Mesenchymal stem cell (in vitro differentiated cells and primary cell): ENCODE data around the gene ZNF394.

Source experiments
- DNase-seq: peaks from one replicate; pipeline ENCODE4 v3.0.0-alpha.2; 2013
- H2AFZ ChIP-seq: one replicate; pipeline ENCODE4 v1.6.1; 2013; ENCODE audit warnings: low read depth, mild to moderate bottlenecking, control low read depth, inconsistent platforms, low read length, moderate library complexity
- H2AK5ac ChIP-seq: 2 replicates; pipeline ENCODE4 v1.6.1; 2013; ENCODE audit warnings: low read length, moderate library complexity, mild to moderate bottlenecking, inconsistent platforms; ENCODE audit not compliant: severe bottlenecking
- H2BK120ac ChIP-seq: one replicate; pipeline ENCODE4 v1.6.1; 2013; ENCODE audit warnings: low read depth, mild to moderate bottlenecking, inconsistent platforms, low read length, moderate library complexity
- H2BK12ac ChIP-seq, 2 experiments: one replicate each; pipeline ENCODE4 v1.6.1; 2013; ENCODE audit warnings: inconsistent platforms in 2 of 2, low read length in 2 of 2, mild to moderate bottlenecking in 2 of 2, moderate library complexity in 2 of 2, control low read depth in 1 of 2
- H2BK15ac ChIP-seq: one replicate; pipeline ENCODE4 v1.6.1; 2013; ENCODE audit warnings: mild to moderate bottlenecking, low read depth, inconsistent platforms; ENCODE audit not compliant: poor library complexity, severe bottlenecking
- H2BK5ac ChIP-seq: 2 replicates; pipeline ENCODE4 v1.6.1; 2013; ENCODE audit warnings: low read depth, mild to moderate bottlenecking, low read length, control low read depth, inconsistent platforms; ENCODE audit not compliant: poor library complexity, severe bottlenecking
- H3K14ac ChIP-seq, 2 experiments: one replicate each; pipeline ENCODE4 v1.6.1; 2013; ENCODE audit warnings: inconsistent platforms in 2 of 2, low read length in 2 of 2, control low read depth in 1 of 2, mild to moderate bottlenecking in 1 of 2, moderate library complexity in 1 of 2
- H3K18ac ChIP-seq, 2 experiments: one replicate each; pipeline ENCODE4 v1.6.1; 2013; ENCODE audit warnings: inconsistent platforms in 2 of 2, low read length in 2 of 2, control low read depth in 1 of 2, low read depth in 1 of 2, mild to moderate bottlenecking in 1 of 2
- H3K23ac ChIP-seq, 2 experiments: one replicate each; pipeline ENCODE4 v1.6.1; 2013; ENCODE audit warnings: inconsistent platforms in 2 of 2, low read length in 2 of 2, mild to moderate bottlenecking in 2 of 2, moderate library complexity in 2 of 2, control low read depth in 1 of 2
- H3K27ac ChIP-seq: 2 replicates; pipeline ENCODE4 v1.5.1; 2013; ENCODE audit warnings: mild to moderate bottlenecking, moderate library complexity, low read length, control low read depth, inconsistent platforms; ENCODE audit not compliant: poor library complexity, severe bottlenecking
- H3K27me3 ChIP-seq, 2 experiments: 2 replicates each; pipeline versions ENCODE4 v1.6.1 to v1.7.0; 2013; ENCODE audit warnings: low read length in 2 of 2, mild to moderate bottlenecking in 2 of 2, moderate library complexity in 2 of 2, control low read depth in 1 of 2, inconsistent platforms in 1 of 2; ENCODE audit not compliant: control insufficient read depth in 1 of 2, insufficient read depth in 1 of 2
- H3K36me3 ChIP-seq, 2 experiments: 2 replicates each; pipeline versions ENCODE4 v1.6.1 to v1.7.0; 2013; ENCODE audit warnings: low read length in 2 of 2, control low read depth in 1 of 2, inconsistent platforms in 1 of 2, low read depth in 1 of 2, mild to moderate bottlenecking in 1 of 2; ENCODE audit not compliant: insufficient read depth in 2 of 2, control insufficient read depth in 1 of 2
- H3K4ac ChIP-seq, 2 experiments: one replicate each; pipeline ENCODE4 v1.6.1; 2013; ENCODE audit warnings: inconsistent platforms in 2 of 2, low read length in 2 of 2, mild to moderate bottlenecking in 2 of 2, moderate library complexity in 2 of 2, control low read depth in 1 of 2, low read depth in 1 of 2
- H3K4me1 ChIP-seq: 2 replicates; pipeline ENCODE4 v1.6.1; 2013; ENCODE audit warnings: low read depth, low read length, control low read depth; ENCODE audit not compliant: control insufficient read depth, insufficient read depth
- H3K4me2 ChIP-seq: 2 replicates; pipeline ENCODE4 v1.6.1; 2013; ENCODE audit warnings: low read length, mild to moderate bottlenecking, inconsistent platforms; ENCODE audit not compliant: poor library complexity, severe bottlenecking
- H3K4me3 ChIP-seq, 2 experiments: 2 replicates each; pipeline versions ENCODE4 v1.5.1 to v1.7.0; 2013; ENCODE audit warnings: low read length in 2 of 2, mild to moderate bottlenecking in 2 of 2, control low read depth in 1 of 2, low read depth in 1 of 2; ENCODE audit not compliant: insufficient read depth in 1 of 2
- H3K79me1 ChIP-seq: replicated peaks from 2 replicates; pipeline ENCODE4 v1.6.1; 2013; ENCODE audit warnings: mild to moderate bottlenecking, control low read depth, low read length, inconsistent platforms; ENCODE audit not compliant: poor library complexity, severe bottlenecking
- H3K9ac ChIP-seq: 2 replicates; pipeline ENCODE4 v1.7.0; 2013; ENCODE audit warnings: mild to moderate bottlenecking, low read length, moderate library complexity
- H3K9me3 ChIP-seq: 2 replicates; pipeline ENCODE4 v1.7.0; 2013; ENCODE audit warnings: mild to moderate bottlenecking, low read length; ENCODE audit not compliant: control insufficient read depth
- H4K8ac ChIP-seq: one replicate; pipeline ENCODE4 v1.6.1; 2013; ENCODE audit warnings: inconsistent platforms, mild to moderate bottlenecking, low read length, moderate library complexity
- H4K91ac ChIP-seq: one replicate; pipeline ENCODE4 v1.6.1; 2013; ENCODE audit warnings: mild to moderate bottlenecking, low read length, inconsistent platforms
- WGBS: methylation state at CpG from one replicate; pipeline ENCODE4 v1.1.7; 2013; ENCODE audit warnings: mixed read lengths; 5-methylcytosine and 5-hydroxymethylcytosine counted together

Gene ZNF394

DNA sequence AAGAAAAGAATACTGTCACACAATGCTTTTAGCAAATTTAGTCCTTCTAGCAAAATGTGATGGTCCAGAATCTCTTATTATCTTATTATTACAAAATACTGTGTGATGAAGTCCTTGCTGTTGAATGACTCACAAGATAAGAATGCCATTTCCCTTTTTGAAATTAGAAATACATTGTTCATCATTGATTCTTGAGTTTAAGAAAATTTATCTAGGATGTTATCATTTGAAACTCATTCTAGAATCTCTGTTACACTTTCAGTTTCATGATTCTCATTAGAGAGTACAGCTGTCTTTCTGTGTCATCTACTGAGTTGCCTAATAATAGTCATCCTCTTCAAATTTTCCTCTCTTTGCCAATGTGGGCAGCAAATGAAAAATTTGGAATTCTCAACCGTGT, 14.0 kb upstream of the ZNF394 start:
- H3K4ac ChIP-seq = no peak overlapping the region
- H3K9me3 ChIP-seq = no peaks in the 10 kb centered on the region
- peaks cover 49 to 55% of the 10 kb centered on the region in 2 experiments for H3K36me3 ChIP-seq
- DNase-seq = no peak
- H2BK12ac ChIP-seq = no peak overlapping the region
- no peak overlapping the region for H3K18ac ChIP-seq
- WGBS = 100% methylated on average over 1 of the region's 1 CpG
- H2AK5ac ChIP-seq = no peak overlapping the region
- no peak overlapping the region for H3K4me3 ChIP-seq
- H4K8ac ChIP-seq = no peak overlapping the region
- peak overlapping the region; percentile 38 for H3K9ac ChIP-seq
- no peaks in the 10 kb centered on the region for H3K4me1 ChIP-seq
- no peak overlapping the region for H2AFZ ChIP-seq
- H3K14ac ChIP-seq = no peak overlapping the region
- H3K27me3 ChIP-seq = no peaks in the 10 kb centered on the region
- no peak overlapping the region for H4K91ac ChIP-seq
- no peak overlapping the region for H3K4me2 ChIP-seq
- H2BK15ac ChIP-seq = no peak overlapping the region
- peaks cover 28% of the 10 kb centered on the region for H3K79me1 ChIP-seq
- no peak overlapping the region for H3K23ac ChIP-seq
- H2BK120ac ChIP-seq = no peak overlapping the region
- no peak overlapping the region for H3K27ac ChIP-seq
- no peak overlapping the region for H2BK5ac ChIP-seq

DNA sequence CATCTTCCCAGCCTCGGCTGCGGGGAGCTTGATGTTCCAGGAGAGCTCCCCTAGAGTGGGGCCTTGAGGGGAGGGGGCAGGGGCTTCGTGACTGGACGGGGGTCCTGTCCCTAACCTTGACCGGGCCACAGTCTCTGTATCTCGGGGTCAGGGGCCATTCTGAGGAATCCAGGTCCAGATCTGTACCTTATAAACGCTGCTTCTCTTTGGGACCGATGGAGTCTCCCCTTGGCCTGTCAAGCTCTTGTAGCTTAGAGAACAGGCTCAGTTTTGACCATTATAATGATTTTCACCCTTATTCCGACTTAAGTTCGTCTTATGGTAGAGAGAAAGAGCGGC, 5.2 kb upstream of the ZNF394 start:
- Histone ChIP-seq H3K4me2 (peak overlapping the region; percentile 64), H3K27me3 (no peaks in the 10 kb centered on the region), H2AK5ac (peak overlapping the region; percentile 31), H2BK5ac (no peak overlapping the region), H3K79me1 (peaks cover 5% of the 10 kb centered on the region), H3K9ac (peak overlapping the region; percentile 88), H3K23ac (no peak overlapping the region), H3K36me3 (peaks cover 4 to 10% of the 10 kb centered on the region in 2 experiments), H3K9me3 (no peaks in the 10 kb centered on the region), H2AFZ (no peak overlapping the region), H3K4me3 (peak overlapping the region; percentile 83 to 85), H3K18ac (peak overlapping the region; percentile 3 to 43), H3K27ac (peak overlapping the region; percentile 57), H3K14ac (no peak overlapping the region), H4K8ac (peak overlapping the region; percentile 87), H3K4me1 (peaks cover 15% of the 10 kb centered on the region), H2BK15ac (no peak overlapping the region), H2BK12ac (no peak overlapping the region), H3K4ac (peak overlapping the region in 1 of 2 experiments; percentile 87), H2BK120ac (no peak overlapping the region), H4K91ac (peak overlapping the region; percentile 66)
- WGBS = 5% methylated on average over 11 of the region's 11 CpGs
- no peak for DNase-seq

DNA sequence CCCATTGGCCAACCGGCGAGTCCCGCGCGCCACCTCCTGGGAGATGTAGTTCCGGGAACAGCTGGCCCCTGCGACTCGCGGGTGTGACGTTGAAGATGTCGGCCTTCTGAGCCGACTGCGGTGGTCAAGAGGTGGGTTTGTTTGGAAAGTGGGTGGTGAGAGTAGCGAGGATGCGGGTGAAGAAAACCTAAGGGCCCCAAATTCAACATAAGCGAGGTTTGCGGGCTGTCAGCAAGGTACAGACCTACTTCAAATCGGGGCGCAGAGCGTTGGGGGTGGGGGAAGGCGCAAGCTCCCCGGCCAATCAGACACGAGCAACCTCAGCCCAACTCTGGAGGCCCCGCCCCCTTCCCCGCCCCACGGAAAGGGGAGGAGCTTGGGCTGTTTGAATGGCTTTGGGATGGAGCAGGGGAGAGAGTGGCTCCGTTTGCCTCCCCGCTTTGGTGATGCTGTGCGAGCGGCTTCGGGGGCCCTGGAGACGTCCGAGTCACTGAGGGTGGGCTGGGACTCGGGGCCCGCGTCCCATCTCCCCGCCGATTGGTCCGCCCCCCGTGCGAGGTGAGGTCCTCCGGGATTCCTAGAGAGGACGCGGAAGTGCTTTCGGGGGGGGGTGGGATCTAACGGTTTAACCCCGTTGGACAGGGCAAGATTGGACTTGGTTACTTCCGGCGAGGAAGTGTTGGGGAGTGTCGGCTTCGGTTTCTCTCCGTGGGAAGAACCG, 4.7 kb upstream of the ZNF394 start, which contains the start of gene ZKSCAN5:
Gene ZKSCAN5, plus strand, starts transcription at position 60 of the 721 bp plus-strand sequence. CDS start 1,383 bp downstream, outside the sequence.
- Histone ChIP-seq H3K79me1 (peaks cover 3% of the 10 kb centered on the region), H2BK120ac (peak within 1 kb of the TSS; percentile 86), H2AFZ (peak within 1 kb of the TSS; percentile 99), H3K4me1 (peaks cover 15% of the 10 kb centered on the region), H3K23ac (peak within 1 kb of the TSS in 1 of 2 experiments; percentile 31), H3K27ac (peak within 1 kb of the TSS; percentile 90), H4K8ac (peak within 1 kb of the TSS; percentile 90), H2BK5ac (peak within 1 kb of the TSS; percentile 67), H3K4ac (peak within 1 kb of the TSS in 1 of 2 experiments; percentile 87), H2AK5ac (peak within 1 kb of the TSS; percentile 31), H4K91ac (peak within 1 kb of the TSS; percentile 70), H3K9ac (peak within 1 kb of the TSS; percentile 88), H2BK12ac (peak within 1 kb of the TSS in 1 of 2 experiments; percentile 47), H2BK15ac (peak within 1 kb of the TSS; percentile 98), H3K4me3 (peak within 1 kb of the TSS; percentile 83 to 85), H3K9me3 (no peaks in the 10 kb centered on the region), H3K4me2 (peak within 1 kb of the TSS; percentile 64), H3K27me3 (no peaks in the 10 kb centered on the region), H3K18ac (peak within 1 kb of the TSS; percentile 82 to 93), H3K36me3 (peaks cover under 1 to 10% of the 10 kb centered on the region in 2 experiments), H3K14ac (peak within 1 kb of the TSS in 1 of 2 experiments; percentile 72)
- under 1% methylated on average over 40 of the region's 53 CpGs for whole genome bisulfite sequencing
- peak; percentile 98 for DNase-seq

DNA sequence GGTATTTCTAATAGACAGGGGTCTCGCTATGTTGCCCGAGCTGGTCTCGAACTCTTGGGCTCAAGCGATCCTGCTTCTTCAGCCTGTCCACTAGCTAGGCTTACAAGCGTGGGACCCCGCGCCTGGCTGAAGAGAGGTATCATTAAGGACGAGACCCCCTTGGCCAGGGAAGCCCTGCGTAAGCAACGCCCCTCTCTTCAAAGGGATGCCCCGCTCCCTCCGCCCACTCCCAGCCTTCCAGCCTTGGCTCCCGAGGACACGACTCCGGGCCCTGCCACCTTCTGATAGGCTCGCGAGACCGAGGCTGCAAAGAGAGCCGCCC, 4.2 kb upstream of the ZNF394 start:
- Histone ChIP-seq H3K18ac (peak overlapping the region in 1 of 2 experiments; percentile 82), H3K27me3 (no peaks in the 10 kb centered on the region), H3K9me3 (no peaks in the 10 kb centered on the region), H2BK15ac (no peak overlapping the region), H2BK5ac (no peak overlapping the region), H3K27ac (peak overlapping the region; percentile 2), H4K8ac (peak overlapping the region; percentile 85), H3K4me2 (peak overlapping the region; percentile 46), H3K14ac (no peak overlapping the region), H3K4ac (peak overlapping the region in 1 of 2 experiments; percentile 73), H2AK5ac (no peak overlapping the region), H3K79me1 (peaks cover 3% of the 10 kb centered on the region), H3K9ac (peak overlapping the region; percentile 88), H2BK12ac (peak overlapping the region in 1 of 2 experiments; percentile 47), H4K91ac (peak overlapping the region; percentile 1), H3K36me3 (peaks cover 0 to 10% of the 10 kb centered on the region in 2 experiments), H3K4me1 (peaks cover 15% of the 10 kb centered on the region), H3K4me3 (peak overlapping the region; percentile 83 to 85), H2AFZ (peak overlapping the region; percentile 99), H2BK120ac (no peak overlapping the region), H3K23ac (peak overlapping the region in 1 of 2 experiments; percentile 31)
- no peak for DNase-seq
- WGBS = 16% methylated on average over 19 of the region's 19 CpGs
